Measurements from ENCODE around the gene NCBP1.
"Not testable (repeated sequence)": the region's sequence is repeated elsewhere in the genome, so short reads cannot be mapped to it uniquely, and the experiment has no call there.

The NCBP1 gene

GRCh38 chr9:97632985-97633858, at the start of gene NCBP1, which contains the start of gene TSTD2:
Gene NCBP1, plus strand, starts transcription at chr9:97633821. Its CDS starts 61 bp downstream, at chr9:97633882.
Gene TSTD2, minus strand, starts transcription at chr9:97633368. Its CDS starts 5,806 bp downstream, at chr9:97627562.
- peak within 1 kb of the TSS; percentile 98 for H3K9ac ChIP-seq (ENCODE audit: low read length)
- no peaks in the 10 kb centered on the region for H3K36me3 ChIP-seq (ENCODE audit: control insufficient read depth, insufficient read depth, low read length)
- H3K4me1 ChIP-seq (ENCODE audit: control insufficient read depth, insufficient read depth, low read length) = peaks cover 6% of the 10 kb centered on the region
- H3K27me3 ChIP-seq (ENCODE audit: control insufficient read depth, insufficient read depth, low read length) = no peaks in the 10 kb centered on the region
- peak within 1 kb of the TSS; percentile 68 for H3K4me3 ChIP-seq (ENCODE audit: low read length)
- no peaks in the 10 kb centered on the region for H3K9me3 ChIP-seq (ENCODE audit: control insufficient read depth, low read length)

- H3K4me1 ChIP-seq (ENCODE audit: control insufficient read depth, insufficient read depth, low read length); H3K4me3 ChIP-seq (ENCODE audit: low read length); H3K27me3 ChIP-seq (ENCODE audit: control insufficient read depth, insufficient read depth, low read length); H3K9me3 ChIP-seq (ENCODE audit: control insufficient read depth, low read length); H3K36me3 ChIP-seq (ENCODE audit: control insufficient read depth, insufficient read depth, low read length); H3K9ac ChIP-seq (ENCODE audit: low read length): not testable (repeated sequence)
These were observed 48.8 kb upstream of the NCBP1 start for GRCh38 chr9:97584778-97585177.

GRCh38 chr9:97586909-97587308, 46.7 kb upstream of the NCBP1 start:
- H3K4me3 ChIP-seq (ENCODE audit: low read length); H3K9me3 ChIP-seq (ENCODE audit: control insufficient read depth, low read length); H3K9ac ChIP-seq (ENCODE audit: low read length); H3K27me3 ChIP-seq (ENCODE audit: control insufficient read depth, insufficient read depth, low read length); H3K36me3 ChIP-seq (ENCODE audit: control insufficient read depth, insufficient read depth, low read length); H3K4me1 ChIP-seq (ENCODE audit: control insufficient read depth, insufficient read depth, low read length): not testable (repeated sequence)

GRCh38 chr9:97591535-97591934, 42.1 kb upstream of the NCBP1 start:
- H3K4me3 ChIP-seq (ENCODE audit: low read length) = no peak overlapping the region
- H3K9me3 ChIP-seq (ENCODE audit: control insufficient read depth, low read length) = no peaks in the 10 kb centered on the region
- H3K4me1 ChIP-seq (ENCODE audit: control insufficient read depth, insufficient read depth, low read length) = no peaks in the 10 kb centered on the region
- H3K27me3 ChIP-seq (ENCODE audit: control insufficient read depth, insufficient read depth, low read length) = no peaks in the 10 kb centered on the region
- H3K9ac ChIP-seq (ENCODE audit: low read length) = no peak overlapping the region
- H3K36me3 ChIP-seq (ENCODE audit: control insufficient read depth, insufficient read depth, low read length) = no peaks in the 10 kb centered on the region

- H3K4me1 ChIP-seq (ENCODE audit: control insufficient read depth, insufficient read depth, low read length) = no peaks in the 10 kb centered on the region
- H3K4me3 ChIP-seq (ENCODE audit: low read length) = no peak overlapping the region
- H3K9ac ChIP-seq (ENCODE audit: low read length) = no peak overlapping the region
- no peaks in the 10 kb centered on the region for H3K36me3 ChIP-seq (ENCODE audit: control insufficient read depth, insufficient read depth, low read length)
- H3K9me3 ChIP-seq (ENCODE audit: control insufficient read depth, low read length) = no peaks in the 10 kb centered on the region
- no peaks in the 10 kb centered on the region for H3K27me3 ChIP-seq (ENCODE audit: control insufficient read depth, insufficient read depth, low read length)
These were observed 41.5 kb upstream of the NCBP1 start for GRCh38 chr9:97592126-97592525.

- Histone ChIP-seq H3K9ac (ENCODE audit: low read length) (no peak overlapping the region), H3K36me3 (ENCODE audit: control insufficient read depth, insufficient read depth, low read length) (no peaks in the 10 kb centered on the region), H3K9me3 (ENCODE audit: control insufficient read depth, low read length) (no peaks in the 10 kb centered on the region), H3K4me1 (ENCODE audit: control insufficient read depth, insufficient read depth, low read length) (peaks cover 3% of the 10 kb centered on the region), H3K4me3 (ENCODE audit: low read length) (no peak overlapping the region), H3K27me3 (ENCODE audit: control insufficient read depth, insufficient read depth, low read length) (no peaks in the 10 kb centered on the region)
These were observed 39.7 kb upstream of the NCBP1 start for GRCh38 chr9:97593960-97594359.

GRCh38 chr9:97594381-97594921, 39.2 kb upstream of the NCBP1 start:
- Histone ChIP-seq H3K9me3 (ENCODE audit: control insufficient read depth, low read length) (no peaks in the 10 kb centered on the region), H3K36me3 (ENCODE audit: control insufficient read depth, insufficient read depth, low read length) (no peaks in the 10 kb centered on the region), H3K4me3 (ENCODE audit: low read length) (no peak overlapping the region), H3K27me3 (ENCODE audit: control insufficient read depth, insufficient read depth, low read length) (no peaks in the 10 kb centered on the region), H3K4me1 (ENCODE audit: control insufficient read depth, insufficient read depth, low read length) (peaks cover 3% of the 10 kb centered on the region), H3K9ac (ENCODE audit: low read length) (no peak overlapping the region)

GRCh38 chr9:97596906-97597305, 36.7 kb upstream of the NCBP1 start:
- H3K36me3 ChIP-seq (ENCODE audit: control insufficient read depth, insufficient read depth, low read length) = no peaks in the 10 kb centered on the region
- no peak overlapping the region for H3K9ac ChIP-seq (ENCODE audit: low read length)
- peaks cover 3% of the 10 kb centered on the region for H3K4me1 ChIP-seq (ENCODE audit: control insufficient read depth, insufficient read depth, low read length)
- H3K27me3 ChIP-seq (ENCODE audit: control insufficient read depth, insufficient read depth, low read length) = no peaks in the 10 kb centered on the region
- no peak overlapping the region for H3K4me3 ChIP-seq (ENCODE audit: low read length)
- no peaks in the 10 kb centered on the region for H3K9me3 ChIP-seq (ENCODE audit: control insufficient read depth, low read length)

- no peak overlapping the region for H3K9ac ChIP-seq (ENCODE audit: low read length)
- no peaks in the 10 kb centered on the region for H3K9me3 ChIP-seq (ENCODE audit: control insufficient read depth, low read length)
- no peak overlapping the region for H3K4me3 ChIP-seq (ENCODE audit: low read length)
- peaks cover 7% of the 10 kb centered on the region for H3K36me3 ChIP-seq (ENCODE audit: control insufficient read depth, insufficient read depth, low read length)
- H3K27me3 ChIP-seq (ENCODE audit: control insufficient read depth, insufficient read depth, low read length) = no peaks in the 10 kb centered on the region
- peaks cover 3% of the 10 kb centered on the region for H3K4me1 ChIP-seq (ENCODE audit: control insufficient read depth, insufficient read depth, low read length)
These were observed 34.9 kb upstream of the NCBP1 start for GRCh38 chr9:97598461-97599288.

GRCh38 chr9:97599314-97599846, 34.2 kb upstream of the NCBP1 start:
- H3K9me3 ChIP-seq (ENCODE audit: control insufficient read depth, low read length) = no peaks in the 10 kb centered on the region
- H3K4me3 ChIP-seq (ENCODE audit: low read length) = no peak overlapping the region
- no peaks in the 10 kb centered on the region for H3K27me3 ChIP-seq (ENCODE audit: control insufficient read depth, insufficient read depth, low read length)
- peaks cover 7% of the 10 kb centered on the region for H3K36me3 ChIP-seq (ENCODE audit: control insufficient read depth, insufficient read depth, low read length)
- H3K4me1 ChIP-seq (ENCODE audit: control insufficient read depth, insufficient read depth, low read length) = peaks cover 3% of the 10 kb centered on the region
- H3K9ac ChIP-seq (ENCODE audit: low read length) = no peak overlapping the region

GRCh38 chr9:97600531-97601227, 32.9 kb upstream of the NCBP1 start:
- Histone ChIP-seq H3K9me3 (ENCODE audit: control insufficient read depth, low read length) (no peaks in the 10 kb centered on the region), H3K9ac (ENCODE audit: low read length) (no peak overlapping the region), H3K36me3 (ENCODE audit: control insufficient read depth, insufficient read depth, low read length) (peaks cover 7% of the 10 kb centered on the region), H3K27me3 (ENCODE audit: control insufficient read depth, insufficient read depth, low read length) (no peaks in the 10 kb centered on the region), H3K4me1 (ENCODE audit: control insufficient read depth, insufficient read depth, low read length) (peaks cover 3% of the 10 kb centered on the region), H3K4me3 (ENCODE audit: low read length) (no peak overlapping the region)

All from mucosa of stomach (tissue), 1 donor.